ENCODE data around the gene SKA2.

DNA sequence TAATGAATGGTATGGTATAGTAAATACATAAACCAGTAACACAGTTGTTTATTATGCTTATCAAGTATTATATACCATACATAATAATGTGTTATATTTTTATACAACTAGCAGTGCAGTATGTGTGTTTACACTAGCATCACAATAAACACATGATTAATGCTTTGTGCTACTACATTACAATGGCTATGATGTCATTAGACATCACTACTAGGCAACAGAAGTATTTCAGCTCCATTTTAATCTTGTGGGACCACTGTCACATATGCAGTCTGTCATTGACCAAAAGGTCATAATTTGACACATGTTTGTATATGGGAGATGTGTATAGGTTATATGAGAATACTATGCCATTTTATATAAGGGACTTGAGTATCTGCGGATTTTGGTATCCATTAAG lies 81.0 kb downstream of the SKA2 start:
- TF ChIP-seq CBX5 (IDR thresholded peaks at IDR 0.05; ENCODE audit: low read depth, low read length), result no peak
- no peak for TF ChIP-seq EZH2 (IDR thresholded peaks at IDR 0.05; ENCODE audit: low read depth, low read length, severe bottlenecking)
- TF ChIP-seq, protein P1, sequence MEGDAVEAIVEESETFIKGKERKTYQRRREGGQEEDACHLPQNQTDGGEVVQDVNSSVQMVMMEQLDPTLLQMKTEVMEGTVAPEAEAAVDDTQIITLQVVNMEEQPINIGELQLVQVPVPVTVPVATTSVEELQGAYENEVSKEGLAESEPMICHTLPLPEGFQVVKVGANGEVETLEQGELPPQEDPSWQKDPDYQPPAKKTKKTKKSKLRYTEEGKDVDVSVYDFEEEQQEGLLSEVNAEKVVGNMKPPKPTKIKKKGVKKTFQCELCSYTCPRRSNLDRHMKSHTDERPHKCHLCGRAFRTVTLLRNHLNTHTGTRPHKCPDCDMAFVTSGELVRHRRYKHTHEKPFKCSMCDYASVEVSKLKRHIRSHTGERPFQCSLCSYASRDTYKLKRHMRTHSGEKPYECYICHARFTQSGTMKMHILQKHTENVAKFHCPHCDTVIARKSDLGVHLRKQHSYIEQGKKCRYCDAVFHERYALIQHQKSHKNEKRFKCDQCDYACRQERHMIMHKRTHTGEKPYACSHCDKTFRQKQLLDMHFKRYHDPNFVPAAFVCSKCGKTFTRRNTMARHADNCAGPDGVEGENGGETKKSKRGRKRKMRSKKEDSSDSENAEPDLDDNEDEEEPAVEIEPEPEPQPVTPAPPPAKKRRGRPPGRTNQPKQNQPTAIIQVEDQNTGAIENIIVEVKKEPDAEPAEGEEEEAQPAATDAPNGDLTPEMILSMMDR (IDR thresholded peaks at IDR 0.05; ENCODE audit: control extremely low read depth in 1 of 3, insufficient read depth in 1 of 3, low read depth in 1 of 3, low read length in 3 of 3), result no peak
- TF ChIP-seq, protein P2, sequence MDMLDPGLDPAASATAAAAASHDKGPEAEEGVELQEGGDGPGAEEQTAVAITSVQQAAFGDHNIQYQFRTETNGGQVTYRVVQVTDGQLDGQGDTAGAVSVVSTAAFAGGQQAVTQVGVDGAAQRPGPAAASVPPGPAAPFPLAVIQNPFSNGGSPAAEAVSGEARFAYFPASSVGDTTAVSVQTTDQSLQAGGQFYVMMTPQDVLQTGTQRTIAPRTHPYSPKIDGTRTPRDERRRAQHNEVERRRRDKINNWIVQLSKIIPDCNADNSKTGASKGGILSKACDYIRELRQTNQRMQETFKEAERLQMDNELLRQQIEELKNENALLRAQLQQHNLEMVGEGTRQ (IDR thresholded peaks at IDR 0.05; ENCODE audit: low read length), result no peak
- no peak for TF ChIP-seq RXRA (IDR thresholded peaks at IDR 0.05; ENCODE audit: insufficient read depth, low read depth, low read length)
- TF ChIP-seq POLR2AphosphoS5 (IDR thresholded peaks at IDR 0.05; ENCODE audit: low read depth, low read length), result no peak
